K562 (cell line): ENCODE data around the gene MYCBPAP. TPM values are rescaled to one million over a fixed set of nuclear protein-coding genes. Genes with fewer than 3 reads are reported as not detected.

Source experiments
- ATAC-seq: fragments of 200-7000 bp; cut with Tn5 transposase; 3 replicates; pipeline ENCODE4 v1.9.1; 2020; ENCODE audit warnings: moderate library complexity
- BruUV-seq: library from RNA; stranded (reverse); fragments of 400-500 nt; replicated peaks from 2 replicates; lab custom pipeline; 2021; lab: Mats Ljungman, UMichigan
- CTCF ChIA-PET: fragments of 300-600 bp; formaldehyde crosslinking; extraction: SDS; loops from one replicate; lab custom pipeline; 2021; ENCODE audit warnings: low intra/inter-chr PET ratio; lab: Yijun Ruan, JAX
- POLR2A ChIA-PET: fragments of 300-600, 350-650 bp; sonication (Branson Sonifier 250); formaldehyde crosslinking; extraction: SDS; loops from one replicate; lab custom pipeline; 2021; ENCODE audit warnings: antibody characterized with exemption, inconsistent platforms; lab: Yijun Ruan, JAX
- DNase-seq, 4 experiments: peaks; one replicate each; pipeline versions ENCODE4 v3.0.0 to v3.0.0-alpha.2; 2011 to 2018; ENCODE audit warnings: low spot score in 3 of 4, mixed read lengths in 3 of 4; ENCODE audit errors: extremely low read depth in 1 of 4
- FAIRE-seq: peaks from 2 replicates; lab custom pipeline; 2011; peaks lifted over from hg19 to GRCh38; lab: Jason Lieb, UNC
- H2AFZ ChIP-seq: 2 replicates; pipeline ENCODE4 v1.6.0; 2011; ENCODE audit warnings: low read depth, low read length, control low read depth, inconsistent platforms
- H3K27ac ChIP-seq: fragments of 200-600 bp; 3 replicates; pipeline ENCODE4 v1.8.0; 2011; ENCODE audit warnings: low read depth, mild to moderate bottlenecking, control low read depth, inconsistent platforms, low read length, moderate library complexity, mixed read lengths; ENCODE audit errors: extremely low read depth
- H3K27me3 ChIP-seq, 2 experiments: fragments of 300-600 bp in 1 of 2; 2 replicates in 1 of 2; 3 replicates in 1 of 2; pipeline versions ENCODE4 v1.6.0 to v1.8.0; 2011; ENCODE audit warnings: inconsistent platforms in 2 of 2, low read length in 2 of 2, mild to moderate bottlenecking in 1 of 2, mixed read lengths in 1 of 2, moderate library complexity in 1 of 2; ENCODE audit not compliant: control insufficient read depth in 2 of 2, insufficient read depth in 2 of 2
- H3K36me3 ChIP-seq: fragments of 300-600 bp; 3 replicates; pipeline ENCODE4 v1.8.0; 2011; ENCODE audit warnings: mild to moderate bottlenecking, low read length, inconsistent platforms; ENCODE audit not compliant: control insufficient read depth, insufficient read depth
- H3K4me1 ChIP-seq, 2 experiments: fragments of 200-600 bp in 1 of 2; replicated peaks in 1 of 2; 2 replicates in 1 of 2; 3 replicates in 1 of 2; pipeline versions ENCODE4 v1.5.1 to v1.8.0; 2011; ENCODE audit warnings: inconsistent platforms in 2 of 2, low read length in 2 of 2, mild to moderate bottlenecking in 1 of 2, mixed read lengths in 1 of 2, moderate library complexity in 1 of 2; ENCODE audit not compliant: control insufficient read depth in 2 of 2, insufficient read depth in 2 of 2
- H3K4me2 ChIP-seq: 2 replicates; pipeline ENCODE4 v1.6.1; 2011; ENCODE audit warnings: low read length, control low read depth, inconsistent platforms, mixed read lengths; ENCODE audit not compliant: insufficient read depth
- H3K4me3 ChIP-seq: fragments of 200-600 bp; sonication (generic), shearing (Covaris generic); 2 replicates; pipeline ENCODE4 v1.5.1; 2016; ENCODE audit warnings: control low read depth, inconsistent platforms
- H3K79me2 ChIP-seq: fragments of 200-600 bp; 3 replicates; pipeline ENCODE4 v1.8.0; 2011; ENCODE audit warnings: low read length, inconsistent platforms; ENCODE audit not compliant: control insufficient read depth, insufficient read depth
- H3K9ac ChIP-seq, 2 experiments: 2 replicates each; pipeline versions ENCODE4 v1.6.0 to v1.6.1; 2011; ENCODE audit warnings: low read depth in 2 of 2, low read length in 2 of 2, control low read depth in 1 of 2, inconsistent platforms in 1 of 2, mild to moderate bottlenecking in 1 of 2, mixed read lengths in 1 of 2; ENCODE audit not compliant: insufficient read depth in 1 of 2
- H3K9me1 ChIP-seq: one replicate; pipeline ENCODE4 v1.6.0; 2011; ENCODE audit warnings: inconsistent platforms, mild to moderate bottlenecking, low read length, moderate library complexity; ENCODE audit not compliant: control insufficient read depth, insufficient read depth
- H3K9me3 ChIP-seq: replicated peaks from 2 replicates; pipeline ENCODE4 v1.5.1; 2011; ENCODE audit warnings: low read depth, low read length, inconsistent platforms; ENCODE audit not compliant: control insufficient read depth, insufficient read depth
- H4K20me1 ChIP-seq: replicated peaks from 2 replicates; pipeline ENCODE4 v1.6.1; 2011; ENCODE audit warnings: low read length, inconsistent platforms, mixed read lengths; ENCODE audit not compliant: control insufficient read depth, insufficient read depth
- CSDE1 ChIP-seq, 2 experiments: fragments of 450-650 bp; IDR thresholded peaks; 2 replicates each; pipeline ENCODE4 v1.6.1; 2016; ENCODE audit warnings: mild to moderate bottlenecking in 1 of 2
- FOXJ2 ChIP-seq: fragments of 200-800 bp; sonication (Bioruptor generic); IDR thresholded peaks from 2 replicates; pipeline ENCODE4 v1.6.1; 2016; ENCODE audit warnings: missing genetic modification characterization, missing compliant biosample characterization
- HDAC3 ChIP-seq: fragments of 450-650 bp; IDR thresholded peaks from 2 replicates; pipeline ENCODE4 v1.6.1; 2018; ENCODE audit warnings: borderline replicate concordance, mild to moderate bottlenecking, moderate library complexity; ENCODE audit not compliant: partially characterized antibody
- PML ChIP-seq: IDR thresholded peaks from 2 replicates; pipeline ENCODE4 v1.6.1; 2012; ENCODE audit warnings: low read length, inconsistent platforms
- SPI1 ChIP-seq: IDR thresholded peaks from 2 replicates; pipeline ENCODE4 v1.6.1; 2011; ENCODE audit warnings: low read depth, low read length, control low read depth, borderline replicate concordance
- ZFP1 ChIP-seq: fragments of 450-650 bp; formaldehyde crosslinking; IDR thresholded peaks from 2 replicates; pipeline ENCODE4 v1.4.0; 2020; ENCODE audit warnings: mild to moderate bottlenecking, mixed read lengths
- ZNF318 ChIP-seq, 2 experiments: fragments of 450-650 bp; IDR thresholded peaks; 2 replicates each; pipeline ENCODE4 v1.6.1; 2016; ENCODE audit warnings: mild to moderate bottlenecking in 2 of 2, borderline replicate concordance in 1 of 2, low read depth in 1 of 2, moderate library complexity in 1 of 2
- ZNF655 ChIP-seq: fragments of 250-450 bp; sonication (Bioruptor Pico); IDR thresholded peaks from 2 replicates; pipeline ENCODE4 v1.5.0; 2021
- ZNF778 ChIP-seq: fragments of 450-650 bp; formaldehyde crosslinking; IDR thresholded peaks from 2 replicates; pipeline ENCODE4 v1.4.0; 2020; ENCODE audit warnings: mild to moderate bottlenecking, moderate library complexity
- WGBS: fragments of 100-300 bp; shearing (Covaris generic); methylation state at CpG from one replicate; pipeline ENCODE4 v1.1.6; 2016; ENCODE audit warnings: low coverage, mixed read lengths; ENCODE audit not compliant: insufficient coverage; ENCODE audit errors: missing lambda C conversion rate; 5-methylcytosine and 5-hydroxymethylcytosine counted together
- in situ Hi-C: fragments of 300-500 bp; cut with MboI; formaldehyde crosslinking; loops from 4 replicates; pipeline ENCODE4 v1.15.0; 2018; ENCODE audit warnings: inconsistent platforms, mixed read lengths
- intact Hi-C: fragments of 100-400 bp; cut with micrococcal nuclease; formaldehyde crosslinking; loops from 2 replicates; pipeline ENCODE4 v1.14.2; 2022
- polyA plus RNA-seq, 8 experiments: library from polyadenylated mRNA; depleted of rRNA in 4 of 8; stranded (reverse) in 5 of 8; unstranded in 3 of 8; fragments of >200 nt; fragmentation: Nextera tagmentation in 2 of 8; fragmentation: Illumina TruSeq in 1 of 8; extraction: Ambion mirVana in 2 of 8; extraction: Trizol in 1 of 8; gene quantifications; 2 replicates each; pipeline versions ENCODE4 v1.2.1 to v1.2.3, GENCODE V29; 2011 to 2014; ENCODE audit warnings: inconsistent platforms in 1 of 8, missing spikeins in 1 of 8
- total RNA-seq, 7 experiments: library from RNA; depleted of rRNA in 6 of 7; stranded (reverse); fragments of >200 nt in 6 of 7; fragmentation: Illumina TruSeq in 2 of 7; extraction: Trizol in 2 of 7; gene quantifications; 2 replicates each; pipeline versions ENCODE4 v1.2.1 to v1.2.3, GENCODE V29; 2011 to 2021; ENCODE audit warnings: low replicate concordance in 1 of 7
- TF ChIP-seq, protein P1 (sequence below): sonication (generic); formaldehyde crosslinking; IDR thresholded peaks from 2 replicates; pipeline ENCODE4 v1.5.0; 2020; ENCODE audit warnings: missing genetic modification reagents

The MYCBPAP gene
- total and polyA plus RNA-seq, 9 of the 15 experiments (the other 6 are each of a cell fraction or from before 2014, with no cell fraction given) = not detected

GRCh38 chr17:50565402-50566350 lies 57.4 kb downstream of the MYCBPAP start:
- H3K36me3 ChIP-seq = no peaks in the 10 kb centered on the region
- no peak overlapping the region for H3K27ac ChIP-seq
- peaks cover 15 to 65% of the 10 kb centered on the region in 2 experiments for H3K27me3 ChIP-seq
- no peaks in the 10 kb centered on the region for H3K79me2 ChIP-seq
- H3K4me3 ChIP-seq = no peak overlapping the region
- WGBS = 6% methylated on average over 6 of the region's 10 CpGs
- H3K4me1 ChIP-seq = peaks cover 0 to 15% of the 10 kb centered on the region in 2 experiments; a peak in 3 of 5 replicates
- FAIRE-seq (no peak), ATAC-seq (no peak), DNase-seq (peak in 2 of 4 experiments; percentile 29 to 40)
- intact Hi-C loops = no loop called here
- H3K9me3 ChIP-seq = no peaks in the 10 kb centered on the region
- POLR2A ChIA-PET = interaction anchor here (0.6 kb wide), 1 partner anchor 11 kb away, joined by 3 read pairs; no protein-coding TSS in a partner anchor
- in situ Hi-C loops = no loop called here
- peaks cover 19% of the 10 kb centered on the region; the same call in 1 of the 2 replicates for H4K20me1 ChIP-seq
- no TSS peak for BruUV-seq
- H3K9me1 ChIP-seq = no peaks in the 10 kb centered on the region
- no peak overlapping the region for H3K9ac ChIP-seq
- CTCF ChIA-PET = no interaction called here
- H2AFZ ChIP-seq = no peak overlapping the region
- H3K4me2 ChIP-seq = no peak overlapping the region
- TF ChIP-seq ZNF778 (CRISPR knock-in tag) (no peak), SPI1 (no peak), CSDE1 (IDR thresholded peaks at IDR 0.05) (peak in 1 of 2 experiments; percentile 84; a peak in 2 of 4 replicates), ZNF318 (IDR thresholded peaks at IDR 0.05; ENCODE audit: borderline replicate concordance in 1 of 2, low read depth in 1 of 2) (no peak), ZNF655 (CRISPR knock-in tag) (no peak), ZFP1 (CRISPR knock-in tag) (no peak), HDAC3 (no peak), PML (no peak), FOXJ2 (peak; percentile 70; the same call in 1 of the 2 replicates)
- TF ChIP-seq, protein P1, sequence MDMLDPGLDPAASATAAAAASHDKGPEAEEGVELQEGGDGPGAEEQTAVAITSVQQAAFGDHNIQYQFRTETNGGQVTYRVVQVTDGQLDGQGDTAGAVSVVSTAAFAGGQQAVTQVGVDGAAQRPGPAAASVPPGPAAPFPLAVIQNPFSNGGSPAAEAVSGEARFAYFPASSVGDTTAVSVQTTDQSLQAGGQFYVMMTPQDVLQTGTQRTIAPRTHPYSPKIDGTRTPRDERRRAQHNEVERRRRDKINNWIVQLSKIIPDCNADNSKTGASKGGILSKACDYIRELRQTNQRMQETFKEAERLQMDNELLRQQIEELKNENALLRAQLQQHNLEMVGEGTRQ (CRISPR knock-in tag) = peak; percentile 37; the same call in 1 of the 2 replicates
